ENCODE measurements around the gene GRID1. TPM values are rescaled to one million over a fixed set of nuclear protein-coding genes. Genes with fewer than 3 reads are reported as not detected.

GRID1 gene
- total RNA-seq, 4 donors from 2014 or later: 0.40 to 1.9 (median 1.00) TPM

DNA sequence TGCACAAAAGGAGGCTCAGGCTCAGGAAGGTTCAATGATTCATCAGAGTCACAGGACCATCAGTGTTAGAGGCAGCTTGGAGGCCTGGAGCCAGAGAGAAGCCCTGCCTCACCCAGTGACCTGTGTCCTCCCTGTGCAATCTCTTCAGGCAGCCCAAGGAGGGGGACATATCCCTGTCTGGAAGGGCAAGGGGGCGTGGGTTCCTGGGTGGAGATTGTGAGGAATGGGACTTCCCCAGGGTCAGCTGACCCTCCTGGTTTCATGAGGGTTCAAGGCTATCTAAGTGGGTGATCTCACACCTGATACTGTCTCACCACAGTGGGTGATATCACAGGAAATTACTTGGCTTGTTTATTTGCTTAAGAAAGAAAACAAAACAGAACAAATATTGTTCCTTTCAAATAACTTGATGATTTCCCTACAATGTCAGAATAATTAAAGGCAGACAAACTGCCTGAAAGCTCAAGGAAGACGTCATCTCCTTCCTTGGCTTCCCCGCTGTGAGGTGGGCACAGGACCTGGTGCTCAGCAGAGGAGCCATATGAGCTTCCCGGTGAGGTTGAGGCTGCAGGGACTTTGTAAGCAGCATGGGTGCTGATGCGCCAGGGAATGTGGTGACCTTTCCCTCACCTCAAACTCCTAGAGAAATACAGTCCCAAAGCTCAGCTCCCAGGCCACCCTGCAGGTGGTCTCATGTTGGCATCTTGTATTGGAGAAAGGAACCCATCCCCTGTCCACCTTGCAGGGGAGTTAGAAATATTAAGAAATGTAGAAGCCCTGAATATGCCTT is 763.2 kb downstream of the GRID1 start:
- Histone ChIP-seq H3K36me3 (no peaks in the 10 kb centered on the region), H3K4me1 (no peaks in the 10 kb centered on the region), H3K27me3 (no peaks in the 10 kb centered on the region), H3K27ac (no peak overlapping the region), H3K9me3 (no peaks in the 10 kb centered on the region), H3K4me3 (no peak overlapping the region)
- TF ChIP-seq, protein P1, sequence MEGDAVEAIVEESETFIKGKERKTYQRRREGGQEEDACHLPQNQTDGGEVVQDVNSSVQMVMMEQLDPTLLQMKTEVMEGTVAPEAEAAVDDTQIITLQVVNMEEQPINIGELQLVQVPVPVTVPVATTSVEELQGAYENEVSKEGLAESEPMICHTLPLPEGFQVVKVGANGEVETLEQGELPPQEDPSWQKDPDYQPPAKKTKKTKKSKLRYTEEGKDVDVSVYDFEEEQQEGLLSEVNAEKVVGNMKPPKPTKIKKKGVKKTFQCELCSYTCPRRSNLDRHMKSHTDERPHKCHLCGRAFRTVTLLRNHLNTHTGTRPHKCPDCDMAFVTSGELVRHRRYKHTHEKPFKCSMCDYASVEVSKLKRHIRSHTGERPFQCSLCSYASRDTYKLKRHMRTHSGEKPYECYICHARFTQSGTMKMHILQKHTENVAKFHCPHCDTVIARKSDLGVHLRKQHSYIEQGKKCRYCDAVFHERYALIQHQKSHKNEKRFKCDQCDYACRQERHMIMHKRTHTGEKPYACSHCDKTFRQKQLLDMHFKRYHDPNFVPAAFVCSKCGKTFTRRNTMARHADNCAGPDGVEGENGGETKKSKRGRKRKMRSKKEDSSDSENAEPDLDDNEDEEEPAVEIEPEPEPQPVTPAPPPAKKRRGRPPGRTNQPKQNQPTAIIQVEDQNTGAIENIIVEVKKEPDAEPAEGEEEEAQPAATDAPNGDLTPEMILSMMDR (IDR thresholded peaks at IDR 0.05): no peak
- no peak for TF ChIP-seq POLR2A (IDR thresholded peaks at IDR 0.05)
- no peak for TF ChIP-seq POLR2AphosphoS5 (IDR thresholded peaks at IDR 0.05)
- TF ChIP-seq EP300 (IDR thresholded peaks at IDR 0.05; ENCODE audit: low read depth): no peak
- intact Hi-C loops (cut with DNase I; ENCODE audit: low total_unique reads): no loop called here
- DNase-seq: no peak
- in situ Hi-C loops (cut with MboI; ENCODE audit: low pct_ligation_motif_present in 1 of 4, low pct_unique_long_range_greater_than_20kb in 1 of 4, low sequenced_read_pairs in 3 of 4): no loop called here
- 79 to 84% methylated on average over 3 to 5 of the region's 5 CpGs for WGBS, 2 donors (ENCODE audit: low coverage in 1 of 2)

DNA sequence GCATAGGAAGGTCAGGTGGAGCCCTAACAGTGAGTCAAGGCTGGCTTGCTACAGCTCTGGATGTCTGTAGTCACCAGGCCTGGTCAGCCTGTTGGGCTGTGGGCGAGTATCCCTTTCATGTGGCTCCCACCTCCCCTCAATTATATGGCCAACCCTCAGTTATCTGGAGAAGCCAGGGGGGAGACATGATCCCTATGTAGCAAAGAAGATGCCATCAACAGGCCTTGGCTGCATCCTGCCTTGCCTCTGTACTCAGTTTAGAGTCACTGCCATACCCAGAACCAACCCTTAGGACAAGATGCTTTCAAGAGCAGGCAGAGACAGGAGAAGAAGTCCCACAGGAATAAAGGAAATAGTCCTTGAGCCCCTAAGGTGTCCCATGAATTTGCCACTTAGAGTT is 763.9 kb downstream of the GRID1 start:
- in situ Hi-C loops (cut with MboI; ENCODE audit: low pct_ligation_motif_present in 1 of 4, low pct_unique_long_range_greater_than_20kb in 1 of 4, low sequenced_read_pairs in 3 of 4): no loop called here
- no peak overlapping the region for H3K4me3 ChIP-seq
- intact Hi-C loops (cut with DNase I; ENCODE audit: low total_unique reads): no loop called here
- H3K27ac ChIP-seq: no peak overlapping the region
- DNase-seq: no peak
- H3K36me3 ChIP-seq: no peaks in the 10 kb centered on the region
- H3K9me3 ChIP-seq: no peaks in the 10 kb centered on the region
- no peak for TF ChIP-seq EP300 (IDR thresholded peaks at IDR 0.05; ENCODE audit: low read depth)
- 60% methylated on average over 1 of the region's 1 CpG; no CpG with 5 or more reads in 1 of the 2 donors for WGBS, 2 donors (ENCODE audit: low coverage in 1 of 2)
- H3K27me3 ChIP-seq: no peaks in the 10 kb centered on the region
- no peaks in the 10 kb centered on the region for H3K4me1 ChIP-seq

DNA sequence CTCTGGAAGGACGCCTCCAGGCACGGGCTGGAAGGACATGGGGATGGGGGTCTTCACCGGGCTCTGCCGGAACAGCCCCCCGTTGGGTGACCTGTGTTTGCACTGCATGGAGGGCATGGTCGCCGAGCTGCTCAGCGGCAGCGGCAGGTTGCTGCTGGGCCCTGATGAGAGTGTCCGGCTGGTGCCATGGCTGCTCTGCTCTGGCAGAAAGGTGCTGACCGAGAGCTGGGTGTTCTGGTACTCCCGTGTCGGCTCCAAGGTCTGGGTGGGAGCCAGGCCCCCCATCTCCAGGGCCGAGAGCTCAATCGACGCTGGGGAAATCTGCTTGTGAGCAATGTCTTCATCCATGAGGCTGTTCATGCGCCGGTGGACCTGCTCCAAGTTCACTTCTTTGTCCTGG is 764.3 kb downstream of the GRID1 start:
- no peak for TF ChIP-seq POLR2A (IDR thresholded peaks at IDR 0.05)
- TF ChIP-seq POLR2AphosphoS5 (IDR thresholded peaks at IDR 0.05): no peak
- no peaks in the 10 kb centered on the region for H3K9me3 ChIP-seq
- no peak overlapping the region for H3K4me3 ChIP-seq
- H3K27me3 ChIP-seq: no peaks in the 10 kb centered on the region
- 94% methylated on average over 15 of the region's 18 CpGs; no CpG with 5 or more reads in 1 of the 2 donors for WGBS, 2 donors (ENCODE audit: low coverage in 1 of 2)
- intact Hi-C loops (cut with DNase I; ENCODE audit: low total_unique reads): no loop called here
- H3K27ac ChIP-seq: no peak overlapping the region
- in situ Hi-C loops (cut with MboI; ENCODE audit: low pct_ligation_motif_present in 1 of 4, low pct_unique_long_range_greater_than_20kb in 1 of 4, low sequenced_read_pairs in 3 of 4): no loop called here
- H3K4me1 ChIP-seq: no peaks in the 10 kb centered on the region
- no peak for DNase-seq
- no peaks in the 10 kb centered on the region for H3K36me3 ChIP-seq

DNA sequence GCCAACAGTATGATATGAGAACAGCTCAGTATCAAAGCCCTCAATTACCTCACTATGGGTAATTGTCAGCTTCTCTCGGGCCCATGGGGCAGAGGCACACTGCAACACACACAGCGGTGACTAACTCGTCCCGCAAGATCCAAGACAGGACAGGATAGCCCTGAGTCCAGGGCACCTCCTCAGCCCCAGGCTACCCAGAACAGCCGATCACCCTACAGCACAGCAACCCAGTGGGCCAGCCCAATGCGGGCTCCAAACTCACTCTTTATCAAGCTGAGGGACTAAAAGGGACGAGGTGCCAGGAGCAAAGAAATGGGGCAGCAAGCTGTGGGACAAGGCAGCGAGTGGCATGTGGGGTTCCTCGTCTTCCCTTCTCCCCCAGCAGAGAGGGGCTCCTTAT is 765.1 kb downstream of the GRID1 start:
- Histone ChIP-seq H3K4me1 (no peaks in the 10 kb centered on the region), H3K27me3 (no peaks in the 10 kb centered on the region), H3K27ac (no peak overlapping the region), H3K36me3 (no peaks in the 10 kb centered on the region), H3K9me3 (no peaks in the 10 kb centered on the region), H3K4me3 (no peak overlapping the region)
- WGBS, 2 donors (ENCODE audit: low coverage in 1 of 2): 92 to 100% methylated on average over 1 to 9 of the region's 9 CpGs
- in situ Hi-C loops (cut with MboI; ENCODE audit: low pct_ligation_motif_present in 1 of 4, low pct_unique_long_range_greater_than_20kb in 1 of 4, low sequenced_read_pairs in 3 of 4) (no loop called here), intact Hi-C loops (cut with DNase I; ENCODE audit: low total_unique reads) (no loop called here)
- TF ChIP-seq, protein P1 (IDR thresholded peaks at IDR 0.05): no peak
- TF ChIP-seq POLR2AphosphoS5 (IDR thresholded peaks at IDR 0.05) (no peak), POLR2A (IDR thresholded peaks at IDR 0.05) (no peak), EP300 (IDR thresholded peaks at IDR 0.05; ENCODE audit: low read depth) (no peak)
- no peak for DNase-seq

DNA sequence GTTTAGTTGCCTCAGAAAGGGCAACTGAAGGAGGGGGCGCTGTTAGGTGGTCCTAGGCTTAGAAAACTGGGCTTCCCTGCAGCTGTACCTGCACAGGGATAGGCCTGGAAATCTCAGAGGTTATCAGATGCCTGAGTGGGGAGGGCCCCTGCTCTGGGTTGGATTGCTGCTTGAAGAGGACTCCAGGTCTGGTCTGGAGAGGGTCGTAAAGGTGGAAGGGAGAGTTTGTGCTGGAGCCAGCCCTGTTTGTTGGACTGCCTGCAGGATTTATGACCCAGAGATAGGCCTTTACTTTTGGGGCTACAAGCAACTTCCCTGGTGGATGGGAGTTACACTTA is 765.9 kb downstream of the GRID1 start:
- in situ Hi-C loops (cut with MboI; ENCODE audit: low pct_ligation_motif_present in 1 of 4, low pct_unique_long_range_greater_than_20kb in 1 of 4, low sequenced_read_pairs in 3 of 4): no loop called here

More for the DNA sequence above, 765.9 kb downstream of the GRID1 start:
- TF ChIP-seq, protein P1 (IDR thresholded peaks at IDR 0.05): no peak
- no peak for TF ChIP-seq POLR2A (IDR thresholded peaks at IDR 0.05)
- no peak for TF ChIP-seq EP300 (IDR thresholded peaks at IDR 0.05; ENCODE audit: low read depth)
- no peak for TF ChIP-seq POLR2AphosphoS5 (IDR thresholded peaks at IDR 0.05)
- no peak for DNase-seq
- WGBS, 2 donors (ENCODE audit: low coverage in 1 of 2): 80% methylated on average over 2 of the region's 2 CpGs; no CpG with 5 or more reads in 1 of the 2 donors
- no peaks in the 10 kb centered on the region for H3K36me3 ChIP-seq
- no peak overlapping the region for H3K4me3 ChIP-seq
- H3K9me3 ChIP-seq: no peaks in the 10 kb centered on the region
- no peak overlapping the region for H3K27ac ChIP-seq
- no peaks in the 10 kb centered on the region for H3K27me3 ChIP-seq
- H3K4me1 ChIP-seq: no peaks in the 10 kb centered on the region
- intact Hi-C loops (cut with DNase I; ENCODE audit: low total_unique reads): no loop called here
